Measurements from ENCODE around the gene TMEM72.

TMEM72 gene

DNA sequence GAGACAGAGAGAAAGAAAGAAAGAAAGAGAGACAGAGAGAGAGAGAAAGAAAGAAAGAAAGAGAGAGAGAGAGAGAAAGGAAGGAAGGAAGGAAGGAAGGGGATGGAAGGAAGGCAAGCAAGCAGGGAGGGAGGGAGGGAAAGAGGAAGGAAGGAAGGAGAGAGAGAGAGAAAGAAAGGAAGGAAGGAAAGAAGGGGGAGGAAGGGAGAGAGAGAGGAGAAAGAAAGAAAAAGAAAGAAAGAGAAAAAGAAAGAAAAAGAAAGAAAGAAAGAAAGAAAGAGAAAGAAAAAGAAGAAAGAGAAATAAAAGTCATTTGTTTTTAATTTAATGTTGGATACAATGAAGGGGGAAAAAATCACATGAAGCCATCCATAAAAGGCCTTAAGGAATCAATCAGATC is 43.8 kb downstream of the TMEM72 start:
- Histone ChIP-seq H3K4ac (ENCODE audit: low read depth, low read length) (no peak overlapping the region), H3K14ac (ENCODE audit: low read length) (no peak overlapping the region), H2AK5ac (ENCODE audit: low read length) (no peak overlapping the region), H3K4me3 (ENCODE audit: low read depth, low read length) (no peak overlapping the region), H2AFZ (ENCODE audit: insufficient read depth, low read length, poor library complexity) (no peak overlapping the region), H4K12ac (ENCODE audit: low read depth, low read length) (no peak overlapping the region), H4K91ac (ENCODE audit: low read depth, low read length) (no peak overlapping the region), H3K9ac (ENCODE audit: low read length) (no peak overlapping the region), H3K18ac (ENCODE audit: low read length) (no peak overlapping the region), H2BK120ac (ENCODE audit: insufficient read depth, low read length, poor library complexity) (no peak overlapping the region), H2BK5ac (ENCODE audit: low read depth, low read length, poor library complexity) (no peak overlapping the region), H4K8ac (ENCODE audit: low read depth, low read length) (no peak overlapping the region), H3K79me2 (ENCODE audit: control insufficient read depth, insufficient read depth, low read length, poor library complexity) (peaks cover 4% of the 10 kb centered on the region), H3K4me2 (ENCODE audit: low read length) (no peak overlapping the region), H3K27me3 (ENCODE audit: insufficient read depth, low read length) (no peaks in the 10 kb centered on the region), H3K36me3 (ENCODE audit: control insufficient read depth in 1 of 2, insufficient read depth in 2 of 2, low read length in 2 of 2) (peaks cover 0 to 3% of the 10 kb centered on the region in 2 experiments), H3K23ac (ENCODE audit: low read length) (no peak overlapping the region), H3K4me1 (ENCODE audit: control insufficient read depth in 1 of 2, insufficient read depth in 2 of 2, low read length in 2 of 2) (peaks cover 8 to 32% of the 10 kb centered on the region in 2 experiments), H3K79me1 (ENCODE audit: low read length) (peaks cover 21% of the 10 kb centered on the region), H3K9me3 (ENCODE audit: insufficient read depth, low read depth, low read length) (no peaks in the 10 kb centered on the region), H3K27ac (ENCODE audit: low read depth, low read length) (no peak overlapping the region), H2BK12ac (ENCODE audit: low read length) (no peak overlapping the region)
- DNase-seq = no peak

DNA sequence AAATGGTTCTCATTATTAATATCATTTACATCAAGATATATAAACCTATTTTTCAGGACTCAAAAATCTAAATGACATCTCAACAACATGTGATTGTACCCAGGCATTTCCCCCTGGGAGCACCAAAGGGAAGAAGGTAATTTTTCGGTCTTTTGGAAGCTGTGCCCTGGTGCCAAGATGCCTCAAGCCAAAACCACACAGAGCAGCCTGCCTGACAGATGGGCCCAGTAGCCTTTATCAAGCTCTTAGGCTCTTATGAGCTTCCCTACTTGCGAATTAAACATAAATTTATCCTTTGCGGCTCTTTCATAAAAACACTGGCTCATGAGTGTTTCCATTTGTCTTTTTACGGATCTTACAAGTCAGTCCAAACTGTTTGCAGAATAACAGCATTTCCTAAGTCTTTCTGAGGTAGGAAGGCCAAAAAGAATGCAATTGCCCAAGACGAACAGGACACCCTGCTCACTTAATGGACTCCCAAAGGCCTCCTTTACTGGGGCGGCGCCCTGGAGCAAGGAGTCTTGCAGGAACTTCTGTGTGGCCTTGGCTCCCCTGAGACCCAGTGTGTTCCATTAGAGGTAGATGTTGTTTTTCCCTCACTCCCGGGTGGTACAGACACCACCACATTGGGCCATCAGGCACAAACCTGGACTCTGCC is 44.4 kb downstream of the TMEM72 start:
- Histone ChIP-seq H4K91ac (ENCODE audit: low read depth, low read length) (no peak overlapping the region), H4K12ac (ENCODE audit: low read depth, low read length) (no peak overlapping the region), H3K4me1 (ENCODE audit: control insufficient read depth in 1 of 2, insufficient read depth in 2 of 2, low read length in 2 of 2) (peaks cover 13 to 38% of the 10 kb centered on the region in 2 experiments), H3K27me3 (ENCODE audit: insufficient read depth, low read length) (no peaks in the 10 kb centered on the region), H2BK120ac (ENCODE audit: insufficient read depth, low read length, poor library complexity) (no peak overlapping the region), H3K14ac (ENCODE audit: low read length) (no peak overlapping the region), H3K4me2 (ENCODE audit: low read length) (no peak overlapping the region), H2BK12ac (ENCODE audit: low read length) (peak overlapping the region; percentile 32), H3K9ac (ENCODE audit: low read length) (no peak overlapping the region), H3K79me2 (ENCODE audit: control insufficient read depth, insufficient read depth, low read length, poor library complexity) (peaks cover 4% of the 10 kb centered on the region), H3K18ac (ENCODE audit: low read length) (no peak overlapping the region), H2BK5ac (ENCODE audit: low read depth, low read length, poor library complexity) (no peak overlapping the region), H4K8ac (ENCODE audit: low read depth, low read length) (no peak overlapping the region), H3K27ac (ENCODE audit: low read depth, low read length) (no peak overlapping the region), H3K4ac (ENCODE audit: low read depth, low read length) (peak overlapping the region; percentile 25), H3K23ac (ENCODE audit: low read length) (no peak overlapping the region), H3K79me1 (ENCODE audit: low read length) (peaks cover 18% of the 10 kb centered on the region), H3K36me3 (ENCODE audit: control insufficient read depth in 1 of 2, insufficient read depth in 2 of 2, low read length in 2 of 2) (peaks cover 0 to 3% of the 10 kb centered on the region in 2 experiments), H3K4me3 (ENCODE audit: low read depth, low read length) (no peak overlapping the region), H2AFZ (ENCODE audit: insufficient read depth, low read length, poor library complexity) (no peak overlapping the region), H3K9me3 (ENCODE audit: insufficient read depth, low read depth, low read length) (no peaks in the 10 kb centered on the region), H2AK5ac (ENCODE audit: low read length) (no peak overlapping the region)
- no CpG with 5 or more reads among the region's 8 CpGs for WGBS (ENCODE audit: extremely low coverage, insufficient coverage, insufficient read length)
- no peak for DNase-seq

DNA sequence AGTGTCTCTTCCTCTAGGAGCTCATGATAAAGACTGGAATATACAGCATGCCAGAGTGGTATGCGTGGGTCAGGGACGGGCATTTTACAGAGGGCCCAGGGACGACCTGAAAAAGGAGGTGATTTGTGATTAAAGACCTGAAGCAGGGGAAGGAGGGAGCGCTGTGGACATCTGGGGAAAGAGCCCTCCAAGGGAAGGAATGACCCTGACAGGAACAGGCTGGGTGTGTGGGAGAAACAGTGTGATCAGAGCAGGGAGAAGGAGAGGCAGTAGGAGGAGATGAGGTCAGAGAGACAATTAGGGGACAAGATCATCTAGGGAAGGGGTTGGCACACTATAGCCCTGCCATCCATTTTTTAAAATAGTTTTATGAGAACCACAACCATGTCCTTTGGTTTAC is 45.1 kb downstream of the TMEM72 start:
- H3K4me2 ChIP-seq (ENCODE audit: low read length) = no peak overlapping the region
- no peak overlapping the region for H2BK120ac ChIP-seq (ENCODE audit: insufficient read depth, low read length, poor library complexity)
- H3K79me1 ChIP-seq (ENCODE audit: low read length) = peaks cover 13% of the 10 kb centered on the region
- peak overlapping the region; percentile 33 for H4K91ac ChIP-seq (ENCODE audit: low read depth, low read length)
- no peak overlapping the region for H3K4ac ChIP-seq (ENCODE audit: low read depth, low read length)
- H3K14ac ChIP-seq (ENCODE audit: low read length) = no peak overlapping the region
- no peak overlapping the region for H3K9ac ChIP-seq (ENCODE audit: low read length)
- no peak overlapping the region for H2BK12ac ChIP-seq (ENCODE audit: low read length)
- H2BK5ac ChIP-seq (ENCODE audit: low read depth, low read length, poor library complexity) = no peak overlapping the region
- no peak overlapping the region for H2AFZ ChIP-seq (ENCODE audit: insufficient read depth, low read length, poor library complexity)
- H3K4me1 ChIP-seq (ENCODE audit: control insufficient read depth in 1 of 2, insufficient read depth in 2 of 2, low read length in 2 of 2) = peaks cover 19 to 45% of the 10 kb centered on the region in 2 experiments
- no peak overlapping the region for H4K8ac ChIP-seq (ENCODE audit: low read depth, low read length)
- no peak for DNase-seq
- no peak overlapping the region for H2AK5ac ChIP-seq (ENCODE audit: low read length)
- H3K79me2 ChIP-seq (ENCODE audit: control insufficient read depth, insufficient read depth, low read length, poor library complexity) = peaks cover 4% of the 10 kb centered on the region
- no peaks in the 10 kb centered on the region for H3K27me3 ChIP-seq (ENCODE audit: insufficient read depth, low read length)
- peaks cover 0 to 3% of the 10 kb centered on the region in 2 experiments for H3K36me3 ChIP-seq (ENCODE audit: control insufficient read depth in 1 of 2, insufficient read depth in 2 of 2, low read length in 2 of 2)
- no peak overlapping the region for H3K18ac ChIP-seq (ENCODE audit: low read length)
- WGBS (ENCODE audit: extremely low coverage, insufficient coverage, insufficient read length) = no CpG with 5 or more reads among the region's 4 CpGs
- H3K23ac ChIP-seq (ENCODE audit: low read length) = no peak overlapping the region
- no peak overlapping the region for H4K12ac ChIP-seq (ENCODE audit: low read depth, low read length)
- no peak overlapping the region for H3K27ac ChIP-seq (ENCODE audit: low read depth, low read length)
- H3K4me3 ChIP-seq (ENCODE audit: low read depth, low read length) = no peak overlapping the region
- H3K9me3 ChIP-seq (ENCODE audit: insufficient read depth, low read depth, low read length) = no peaks in the 10 kb centered on the region

DNA sequence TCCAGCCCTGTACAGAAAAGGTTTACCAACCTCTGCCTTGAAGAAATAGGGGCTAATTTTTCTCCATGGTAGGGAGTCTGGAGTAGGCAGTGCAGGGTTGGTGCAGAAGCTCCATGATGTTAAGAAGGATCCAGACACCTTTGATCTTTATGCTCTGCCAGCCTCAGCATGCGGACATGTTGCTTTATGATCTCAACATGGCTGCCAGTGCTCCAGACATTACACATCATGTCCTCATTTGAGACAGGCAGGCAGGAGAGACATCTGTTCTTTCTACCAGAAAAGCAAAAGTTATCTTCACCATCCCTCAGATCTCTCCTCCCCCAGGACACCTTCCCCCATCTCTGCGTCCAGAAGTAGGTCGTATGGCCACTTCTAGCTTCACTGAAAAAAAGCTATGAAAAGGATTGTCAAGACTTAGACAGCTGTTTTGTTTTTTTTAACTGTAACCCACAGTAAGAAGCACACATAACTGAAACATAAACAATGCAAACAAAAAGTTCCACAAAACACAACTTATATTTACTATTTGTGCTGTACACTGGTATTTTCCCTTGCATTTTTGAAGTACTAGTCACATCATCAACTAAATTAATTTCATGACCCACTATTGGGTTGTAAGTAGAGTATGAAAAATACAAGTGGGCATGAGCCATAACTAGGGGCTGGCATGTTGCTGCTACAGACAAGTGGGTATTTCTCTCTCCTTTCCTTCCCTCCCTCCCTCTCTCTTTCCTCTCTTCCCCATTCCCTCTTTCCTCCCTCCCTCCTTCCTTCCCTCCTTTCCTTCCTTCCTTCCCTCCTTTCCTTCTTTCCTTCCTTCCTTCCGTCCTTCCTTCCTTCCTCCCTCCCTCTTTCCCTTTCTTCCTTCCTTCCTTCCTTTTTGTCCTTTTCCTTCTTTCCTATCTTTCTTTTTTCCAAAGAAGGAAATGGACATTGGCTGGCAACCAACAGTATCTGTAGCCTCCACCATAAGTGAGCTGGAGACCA is 45.9 kb downstream of the TMEM72 start:
- H2BK5ac ChIP-seq (ENCODE audit: low read depth, low read length, poor library complexity) = no peak overlapping the region
- no peak for DNase-seq
- no peak overlapping the region for H2BK12ac ChIP-seq (ENCODE audit: low read length)
- H3K4me2 ChIP-seq (ENCODE audit: low read length) = no peak overlapping the region
- H3K9ac ChIP-seq (ENCODE audit: low read length) = no peak overlapping the region
- no peak overlapping the region for H3K23ac ChIP-seq (ENCODE audit: low read length)
- no peak overlapping the region for H2BK120ac ChIP-seq (ENCODE audit: insufficient read depth, low read length, poor library complexity)
- H3K9me3 ChIP-seq (ENCODE audit: insufficient read depth, low read depth, low read length) = no peaks in the 10 kb centered on the region
- peaks cover 10% of the 10 kb centered on the region for H3K79me1 ChIP-seq (ENCODE audit: low read length)
- H3K27me3 ChIP-seq (ENCODE audit: insufficient read depth, low read length) = no peaks in the 10 kb centered on the region
- H3K4me3 ChIP-seq (ENCODE audit: low read depth, low read length) = no peak overlapping the region
- peaks cover 1 to 3% of the 10 kb centered on the region in 2 experiments for H3K36me3 ChIP-seq (ENCODE audit: control insufficient read depth in 1 of 2, insufficient read depth in 2 of 2, low read length in 2 of 2)
- peaks cover 22 to 47% of the 10 kb centered on the region in 2 experiments for H3K4me1 ChIP-seq (ENCODE audit: control insufficient read depth in 1 of 2, insufficient read depth in 2 of 2, low read length in 2 of 2)
- no peak overlapping the region for H3K4ac ChIP-seq (ENCODE audit: low read depth, low read length)
- H3K18ac ChIP-seq (ENCODE audit: low read length) = no peak overlapping the region
- H3K79me2 ChIP-seq (ENCODE audit: control insufficient read depth, insufficient read depth, low read length, poor library complexity) = peaks cover 4% of the 10 kb centered on the region
- H3K27ac ChIP-seq (ENCODE audit: low read depth, low read length) = no peak overlapping the region
- no peak overlapping the region for H4K8ac ChIP-seq (ENCODE audit: low read depth, low read length)
- no peak overlapping the region for H2AK5ac ChIP-seq (ENCODE audit: low read length)
- no peak overlapping the region for H4K12ac ChIP-seq (ENCODE audit: low read depth, low read length)
- no peak overlapping the region for H3K14ac ChIP-seq (ENCODE audit: low read length)
- H2AFZ ChIP-seq (ENCODE audit: insufficient read depth, low read length, poor library complexity) = no peak overlapping the region
- H4K91ac ChIP-seq (ENCODE audit: low read depth, low read length) = no peak overlapping the region
- no CpG with 5 or more reads among the region's 4 CpGs for WGBS (ENCODE audit: extremely low coverage, insufficient coverage, insufficient read length)

All from trophoblast cell (in vitro differentiated cells and primary cell).